K562 (cell line): ENCODE data around the gene NKIRAS1. TPM values are rescaled to one million over a fixed set of nuclear protein-coding genes. Genes with fewer than 3 reads are reported as not detected.
A peak's percentile ranks its signal among the peaks of the same experiment; 100 is the strongest.

ENCODE experiments used
- EWSR1 ChIP-seq: fragments of 450-650 bp; IDR thresholded peaks from 2 replicates; pipeline ENCODE4 v1.6.1; 2018; ENCODE audit warnings: borderline replicate concordance, mild to moderate bottlenecking, low read depth, moderate library complexity; ENCODE audit not compliant: partially characterized antibody
- HNRNPUL1 ChIP-seq: fragments of 200-400 bp; formaldehyde crosslinking; IDR thresholded peaks from 2 replicates; pipeline ENCODE4 v1.6.1; 2017; ENCODE audit warnings: low read length
- IRF1 ChIP-seq: sonication (generic); formaldehyde crosslinking; IDR thresholded peaks from 2 replicates; pipeline ENCODE4 v1.8.0; 2022; ENCODE audit warnings: missing genetic modification reagents, mild to moderate bottlenecking, borderline replicate concordance
- KLF10 ChIP-seq: fragments of 250-450 bp; sonication (Bioruptor Pico); IDR thresholded peaks from 2 replicates; pipeline ENCODE4 v1.6.1; 2021; ENCODE audit warnings: matching md5 sums
- MCM2 ChIP-seq: fragments of 450-650 bp; IDR thresholded peaks from 2 replicates; pipeline ENCODE4 v1.6.1; 2017; ENCODE audit warnings: low read depth, mild to moderate bottlenecking
- MGA ChIP-seq: fragments of 450-650 bp; IDR thresholded peaks from 2 replicates; pipeline ENCODE4 v1.6.1; 2016; ENCODE audit warnings: mild to moderate bottlenecking, moderate library complexity
- RFX7 ChIP-seq: fragments of 250-450 bp; sonication (Bioruptor Pico); IDR thresholded peaks from 2 replicates; pipeline ENCODE4 v1.5.1; 2021; ENCODE audit warnings: mild to moderate bottlenecking
- SRSF3 ChIP-seq: fragments of 200-400 bp; formaldehyde crosslinking; IDR thresholded peaks from 2 replicates; pipeline ENCODE4 v1.6.1; 2016; ENCODE audit warnings: mild to moderate bottlenecking, low read length, moderate library complexity; ENCODE audit not compliant: insufficient read depth
- XRCC5 ChIP-seq: fragments of 200-400 bp; formaldehyde crosslinking; IDR thresholded peaks from 2 replicates; pipeline ENCODE4 v1.6.1; 2017; ENCODE audit warnings: low read depth, mild to moderate bottlenecking, low read length
- ZFPM2 ChIP-seq: fragments of 250-450 bp; sonication (Bioruptor Pico); IDR thresholded peaks from 2 replicates; pipeline ENCODE4 v1.5.1; 2022; ENCODE audit warnings: mild to moderate bottlenecking
- ZNF311 ChIP-seq: fragments of 250-450 bp; sonication (Bioruptor Pico); IDR thresholded peaks from 2 replicates; pipeline ENCODE4 v1.4.0; 2020; ENCODE audit warnings: mild to moderate bottlenecking, moderate library complexity
- polyA plus RNA-seq, 8 experiments: library from polyadenylated mRNA; depleted of rRNA in 4 of 8; stranded (reverse) in 5 of 8; unstranded in 3 of 8; fragments of >200 nt; fragmentation: Nextera tagmentation in 2 of 8; fragmentation: Illumina TruSeq in 1 of 8; extraction: Ambion mirVana in 2 of 8; extraction: Trizol in 1 of 8; gene quantifications; 2 replicates each; pipeline versions ENCODE4 v1.2.1 to v1.2.3, GENCODE V29; 2011 to 2014; ENCODE audit warnings: inconsistent platforms in 1 of 8, missing spikeins in 1 of 8
- total RNA-seq, 7 experiments: library from RNA; depleted of rRNA in 6 of 7; stranded (reverse); fragments of >200 nt in 6 of 7; fragmentation: Illumina TruSeq in 2 of 7; extraction: Trizol in 2 of 7; gene quantifications; 2 replicates each; pipeline versions ENCODE4 v1.2.1 to v1.2.3, GENCODE V29; 2011 to 2021; ENCODE audit warnings: low replicate concordance in 1 of 7

The NKIRAS1 gene
- total and polyA plus RNA-seq, 9 of the 15 experiments (the other 6 are each of a cell fraction or from before 2014, with no cell fraction given): 5.1 to 10.3 (median 6.3) TPM

- peak; percentile 95 for TF ChIP-seq MGA
- no peak; the same call in 1 of the 2 replicates for TF ChIP-seq XRCC5
- TF ChIP-seq RFX7: no peak
- no peak for TF ChIP-seq MCM2
- no peak for TF ChIP-seq ZFPM2 (CRISPR knock-in tag)
- no peak for TF ChIP-seq EWSR1
- TF ChIP-seq HNRNPUL1: no peak
- TF ChIP-seq ZNF311 (CRISPR knock-in tag): no peak
- TF ChIP-seq SRSF3: no peak
- TF ChIP-seq KLF10 (CRISPR knock-in tag): no peak
- 0 out of 2 replicates have a peak, but pooled peaks have one; percentile 64 for TF ChIP-seq IRF1 (CRISPR knock-in tag)
Measured at GRCh38 chr3:23945913-23946687, 29.3 kb upstream of the NKIRAS1 start (continued).
